Central memory CD8-positive, alpha-beta T cell (primary cell): ENCODE results near the gene BMP15.

Experiments
- ATAC-seq: fragments of 150-1000 bp; cut with Tn5 transposase; replicated peaks from 2 replicates; pipeline ENCODE4 v1.10.0; 2022; ENCODE audit warnings: mild to moderate bottlenecking, moderate FRiP score, moderate number of reproducible peaks; ENCODE audit not compliant: poor library complexity, severe bottlenecking; ENCODE audit errors: extremely low read depth
- DNase-seq, 2 donors: peaks; one replicate each; pipeline ENCODE4 v3.0.0; 2021; ENCODE audit warnings: low spot score in 2 of 2
- H3K27ac Mint-ChIP-seq: one replicate; pipeline ENCODE4 v1.8.0; 2022; ENCODE audit warnings: low read depth, mild to moderate bottlenecking, moderate library complexity, mixed read lengths
- H3K27me3 Mint-ChIP-seq: one replicate; pipeline ENCODE4 v1.8.0; 2022; ENCODE audit warnings: mixed read lengths
- H3K36me3 Mint-ChIP-seq: one replicate; pipeline ENCODE4 v1.8.0; 2022; ENCODE audit warnings: mild to moderate bottlenecking, moderate library complexity, mixed read lengths; ENCODE audit not compliant: insufficient read depth
- H3K4me1 Mint-ChIP-seq: one replicate; pipeline ENCODE4 v1.8.0; 2022; ENCODE audit warnings: mixed read lengths
- H3K4me3 Mint-ChIP-seq: one replicate; pipeline ENCODE4 v1.8.0; 2022; ENCODE audit warnings: mild to moderate bottlenecking, moderate library complexity, mixed read lengths
- H3K9me3 Mint-ChIP-seq: one replicate; pipeline ENCODE4 v1.8.0; 2022; ENCODE audit warnings: mixed read lengths

Gene BMP15

GRCh38 chrX:50910685-50911176 lies at the start of gene BMP15:
Gene BMP15, plus strand, starts transcription at chrX:50910735. Its CDS starts 49 bp downstream, at chrX:50910784.
- DNase-seq (no peak), ATAC-seq (no peak)
- H3K4me3 Mint-ChIP-seq, result no peak within 1 kb of the TSS
- H3K4me1 Mint-ChIP-seq, result no peaks in the 10 kb centered on the region
- H3K27ac Mint-ChIP-seq, result no peak within 1 kb of the TSS
- H3K36me3 Mint-ChIP-seq, result no peaks in the 10 kb centered on the region
- H3K27me3 Mint-ChIP-seq, result no peaks in the 10 kb centered on the region
- H3K9me3 Mint-ChIP-seq, result no peaks in the 10 kb centered on the region

GRCh38 chrX:50863471-50863870 lies 47.1 kb upstream of the BMP15 start:
- H3K4me3 Mint-ChIP-seq, result no peak overlapping the region

GRCh38 chrX:50865311-50865710 lies 45.2 kb upstream of the BMP15 start:
- Mint-ChIP-seq H3K27me3 (peaks cover 29% of the 10 kb centered on the region), H3K4me3 (no peak overlapping the region), H3K4me1 (no peaks in the 10 kb centered on the region), H3K36me3 (no peaks in the 10 kb centered on the region), H3K9me3 (no peaks in the 10 kb centered on the region), H3K27ac (no peak overlapping the region)
- ATAC-seq, result no peak
- DNase-seq, result no peak

More at GRCh38 chrX:50863471-50863870, 47.1 kb upstream of the BMP15 start:
- Mint-ChIP-seq H3K9me3 (no peaks in the 10 kb centered on the region), H3K27me3 (peaks cover 17% of the 10 kb centered on the region), H3K27ac (no peak overlapping the region), H3K36me3 (no peaks in the 10 kb centered on the region), H3K4me1 (no peaks in the 10 kb centered on the region)
- ATAC-seq (no peak), DNase-seq (no peak)

- no peak for DNase-seq
- Mint-ChIP-seq H3K27me3 (peaks cover 31% of the 10 kb centered on the region), H3K4me3 (no peak overlapping the region), H3K36me3 (no peaks in the 10 kb centered on the region), H3K9me3 (no peaks in the 10 kb centered on the region), H3K27ac (no peak overlapping the region), H3K4me1 (no peaks in the 10 kb centered on the region)
- no peak for ATAC-seq
Observed at GRCh38 chrX:50871922-50872453, 38.5 kb upstream of the BMP15 start.

GRCh38 chrX:50874876-50875275 lies 35.7 kb upstream of the BMP15 start:
- no peak overlapping the region for H3K27ac Mint-ChIP-seq
- no peak for ATAC-seq
- H3K4me3 Mint-ChIP-seq, result no peak overlapping the region
- no peak for DNase-seq
- no peaks in the 10 kb centered on the region for H3K4me1 Mint-ChIP-seq
- peaks cover 24% of the 10 kb centered on the region for H3K27me3 Mint-ChIP-seq
- H3K9me3 Mint-ChIP-seq, result no peaks in the 10 kb centered on the region
- H3K36me3 Mint-ChIP-seq, result no peaks in the 10 kb centered on the region

GRCh38 chrX:50876551-50876950 lies 34.0 kb upstream of the BMP15 start:
- Mint-ChIP-seq H3K27ac (no peak overlapping the region), H3K4me3 (no peak overlapping the region), H3K36me3 (no peaks in the 10 kb centered on the region), H3K9me3 (no peaks in the 10 kb centered on the region), H3K27me3 (peaks cover 18% of the 10 kb centered on the region), H3K4me1 (no peaks in the 10 kb centered on the region)
- DNase-seq (no peak), ATAC-seq (no peak)

GRCh38 chrX:50877310-50877709 lies 33.2 kb upstream of the BMP15 start:
- Mint-ChIP-seq H3K4me1 (no peaks in the 10 kb centered on the region), H3K27ac (no peak overlapping the region), H3K9me3 (no peaks in the 10 kb centered on the region), H3K27me3 (peaks cover 16% of the 10 kb centered on the region), H3K36me3 (no peaks in the 10 kb centered on the region), H3K4me3 (no peak overlapping the region)
- ATAC-seq (no peak), DNase-seq (no peak)

GRCh38 chrX:50881028-50881427 lies 29.5 kb upstream of the BMP15 start:
- Mint-ChIP-seq H3K4me1 (no peaks in the 10 kb centered on the region), H3K36me3 (no peaks in the 10 kb centered on the region), H3K9me3 (no peaks in the 10 kb centered on the region), H3K4me3 (no peak overlapping the region), H3K27me3 (peaks cover 16% of the 10 kb centered on the region), H3K27ac (no peak overlapping the region)
- no peak for DNase-seq
- no peak for ATAC-seq

- no peak for ATAC-seq
- no peaks in the 10 kb centered on the region for H3K4me1 Mint-ChIP-seq
Observed at GRCh38 chrX:50888884-50889283, 21.7 kb upstream of the BMP15 start.

GRCh38 chrX:50889582-50889981 lies 21.0 kb upstream of the BMP15 start:
- Mint-ChIP-seq H3K9me3 (no peaks in the 10 kb centered on the region), H3K4me1 (no peaks in the 10 kb centered on the region), H3K4me3 (no peak overlapping the region), H3K36me3 (no peaks in the 10 kb centered on the region), H3K27me3 (peaks cover 24% of the 10 kb centered on the region), H3K27ac (no peak overlapping the region)
- ATAC-seq (no peak), DNase-seq (no peak)

More at GRCh38 chrX:50888884-50889283, 21.7 kb upstream of the BMP15 start:
- Mint-ChIP-seq H3K36me3 (no peaks in the 10 kb centered on the region), H3K4me3 (no peak overlapping the region), H3K9me3 (no peaks in the 10 kb centered on the region), H3K27me3 (peaks cover 24% of the 10 kb centered on the region), H3K27ac (no peak overlapping the region)
- DNase-seq, result no peak

- no peak for ATAC-seq
- H3K27ac Mint-ChIP-seq, result no peak overlapping the region
- H3K4me1 Mint-ChIP-seq, result no peaks in the 10 kb centered on the region
Observed at GRCh38 chrX:50893047-50893446, 17.5 kb upstream of the BMP15 start.

GRCh38 chrX:50893466-50893865 lies 17.1 kb upstream of the BMP15 start:
- ATAC-seq (no peak), DNase-seq (no peak)
- H3K27ac Mint-ChIP-seq, result no peak overlapping the region
- no peaks in the 10 kb centered on the region for H3K4me1 Mint-ChIP-seq
- peaks cover 17% of the 10 kb centered on the region for H3K27me3 Mint-ChIP-seq
- H3K36me3 Mint-ChIP-seq, result no peaks in the 10 kb centered on the region
- no peak overlapping the region for H3K4me3 Mint-ChIP-seq
- no peaks in the 10 kb centered on the region for H3K9me3 Mint-ChIP-seq

More at GRCh38 chrX:50893047-50893446, 17.5 kb upstream of the BMP15 start:
- Mint-ChIP-seq H3K27me3 (peaks cover 18% of the 10 kb centered on the region), H3K36me3 (no peaks in the 10 kb centered on the region), H3K4me3 (no peak overlapping the region), H3K9me3 (no peaks in the 10 kb centered on the region)
- no peak for DNase-seq

GRCh38 chrX:50905334-50905733 lies 5.2 kb upstream of the BMP15 start:
- DNase-seq, result no peak
- no peaks in the 10 kb centered on the region for H3K9me3 Mint-ChIP-seq
- H3K4me3 Mint-ChIP-seq, result no peak overlapping the region
- no peak for ATAC-seq
- H3K4me1 Mint-ChIP-seq, result no peaks in the 10 kb centered on the region
- no peaks in the 10 kb centered on the region for H3K27me3 Mint-ChIP-seq
- H3K27ac Mint-ChIP-seq, result no peak overlapping the region
- no peaks in the 10 kb centered on the region for H3K36me3 Mint-ChIP-seq
